Inflammatory macrophage (primary cell): ENCODE measurements around the gene NOTCH3.

Source experiments
- DNase-seq, 2 donors: peaks; one replicate each; pipeline ENCODE4 v3.0.0-alpha.2; 2020 to 2022
- total RNA-seq, 18 experiments: gene quantifications; one replicate each; lab custom pipeline; 2026; ENCODE audit warnings: mixed read lengths in 6 of 18, inconsistent platforms in 2 of 18; lab: John Stamatoyannopoulos, UW

NOTCH3 gene
- 4.0 to 61.9 (median 16.1) reads per million in 18 experiments for total RNA-seq

DNA sequence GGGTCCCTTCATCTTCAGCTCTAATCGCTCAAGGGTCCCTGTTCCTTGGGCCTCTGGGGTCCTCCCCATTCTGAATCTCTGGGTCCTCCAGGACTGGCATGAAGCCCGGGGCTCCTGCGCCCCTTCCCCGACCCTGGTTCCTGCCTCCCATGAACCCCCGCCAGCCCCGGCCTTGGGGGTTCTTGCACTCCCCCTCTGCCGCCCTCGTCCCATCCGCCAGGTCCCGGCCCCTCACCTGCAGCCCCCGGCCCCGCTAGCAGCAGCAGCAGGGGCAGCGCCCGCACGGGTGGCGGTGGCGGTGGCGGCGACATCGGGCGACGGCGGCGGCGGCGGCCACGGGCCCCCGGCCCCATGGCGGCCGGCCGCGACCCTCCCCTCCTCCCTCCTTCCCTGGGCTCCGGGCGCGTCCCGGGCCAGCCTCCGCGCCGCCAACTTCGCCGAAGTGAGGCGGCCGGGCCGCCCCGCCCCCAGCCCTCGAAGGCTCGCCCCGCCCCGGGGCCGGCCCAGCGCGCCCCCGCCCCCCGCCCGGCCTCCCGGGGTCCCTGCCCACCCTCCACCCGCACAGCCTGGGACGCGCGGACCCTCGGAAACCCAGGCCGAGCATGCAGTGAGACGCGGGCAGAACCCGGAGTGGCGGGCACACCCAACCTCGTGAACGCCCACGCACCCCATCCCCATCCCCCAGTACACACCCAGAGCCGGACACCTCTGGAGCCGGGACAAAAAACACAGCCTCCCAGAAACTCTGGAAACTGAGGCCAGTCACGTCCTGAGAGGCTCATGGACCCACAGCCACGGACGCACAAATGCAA, at the start of gene NOTCH3:
Gene NOTCH3 (minus strand): TSS at position 443 of the 812 bp plus-strand sequence. CDS start 90 bp downstream, at position 353.
- no peak for DNase-seq

DNA sequence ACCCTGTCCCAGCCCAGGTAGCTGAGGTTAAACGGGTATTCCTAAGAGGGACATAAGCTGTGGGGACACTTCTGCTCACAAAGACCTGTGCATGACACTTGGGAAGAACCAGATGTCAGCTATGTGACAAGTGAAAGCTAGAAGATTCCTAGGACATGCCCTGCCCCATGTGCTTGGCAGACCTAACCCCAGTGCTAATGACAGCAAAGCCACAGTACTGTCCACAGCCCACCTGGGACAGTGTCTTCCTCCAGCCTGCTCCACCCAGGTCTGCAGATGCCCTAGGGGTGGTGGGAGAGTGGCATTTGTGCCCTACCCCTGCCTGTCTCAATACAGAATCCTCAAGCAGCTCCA, 49.8 kb upstream of the NOTCH3 start:
- DNase-seq = no peak

DNA sequence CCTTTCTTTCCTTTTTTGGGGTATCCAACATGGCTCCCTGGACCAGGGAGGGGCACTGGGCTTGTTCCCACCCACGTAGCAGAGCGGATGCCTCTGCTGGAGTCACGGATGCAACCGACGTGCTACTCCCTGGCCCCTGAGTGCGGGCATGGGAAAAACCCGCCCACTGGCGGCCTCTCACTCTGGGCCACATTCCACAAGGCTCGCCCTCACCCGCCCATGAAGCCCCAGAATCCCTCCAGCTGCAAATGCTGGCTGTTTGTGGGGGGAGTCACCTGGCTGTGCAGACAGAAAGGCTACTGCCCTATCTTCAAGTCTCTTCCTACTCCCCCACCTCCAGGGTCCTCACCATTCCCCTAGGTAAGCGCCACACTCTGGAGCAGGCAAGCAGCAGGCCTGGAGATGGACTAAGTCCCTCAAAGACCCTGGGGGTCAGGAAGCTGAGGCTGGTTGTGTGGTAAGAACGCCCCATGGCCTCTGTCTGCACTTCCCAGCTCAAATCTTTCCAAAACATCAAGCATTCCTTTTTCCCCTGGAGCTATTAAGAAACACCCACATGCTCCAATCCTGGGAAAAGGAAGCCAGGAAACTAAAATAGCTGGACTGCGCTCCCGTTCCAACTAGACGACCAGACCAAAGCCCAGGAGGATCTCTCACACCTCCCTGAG, 49.3 kb upstream of the NOTCH3 start:
- DNase-seq = no peak

DNA sequence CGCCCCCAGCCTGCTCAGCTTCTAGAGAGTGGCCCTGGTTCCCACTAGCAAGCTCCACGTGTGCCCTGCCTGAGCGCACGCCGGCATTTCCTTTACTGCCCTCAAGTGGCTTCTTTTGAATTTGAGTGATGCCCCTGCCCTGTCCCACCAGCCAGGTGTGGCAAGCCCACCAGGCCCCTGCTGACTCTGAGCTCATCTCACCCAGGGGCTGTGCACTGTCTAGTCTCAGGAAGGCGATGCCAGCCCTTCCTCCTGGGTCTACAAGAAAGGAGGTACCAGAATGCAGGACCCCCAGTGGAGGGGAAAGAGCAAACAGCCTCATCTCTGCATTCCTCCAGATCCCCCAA, 48.7 kb upstream of the NOTCH3 start:
- DNase-seq = no peak

DNA sequence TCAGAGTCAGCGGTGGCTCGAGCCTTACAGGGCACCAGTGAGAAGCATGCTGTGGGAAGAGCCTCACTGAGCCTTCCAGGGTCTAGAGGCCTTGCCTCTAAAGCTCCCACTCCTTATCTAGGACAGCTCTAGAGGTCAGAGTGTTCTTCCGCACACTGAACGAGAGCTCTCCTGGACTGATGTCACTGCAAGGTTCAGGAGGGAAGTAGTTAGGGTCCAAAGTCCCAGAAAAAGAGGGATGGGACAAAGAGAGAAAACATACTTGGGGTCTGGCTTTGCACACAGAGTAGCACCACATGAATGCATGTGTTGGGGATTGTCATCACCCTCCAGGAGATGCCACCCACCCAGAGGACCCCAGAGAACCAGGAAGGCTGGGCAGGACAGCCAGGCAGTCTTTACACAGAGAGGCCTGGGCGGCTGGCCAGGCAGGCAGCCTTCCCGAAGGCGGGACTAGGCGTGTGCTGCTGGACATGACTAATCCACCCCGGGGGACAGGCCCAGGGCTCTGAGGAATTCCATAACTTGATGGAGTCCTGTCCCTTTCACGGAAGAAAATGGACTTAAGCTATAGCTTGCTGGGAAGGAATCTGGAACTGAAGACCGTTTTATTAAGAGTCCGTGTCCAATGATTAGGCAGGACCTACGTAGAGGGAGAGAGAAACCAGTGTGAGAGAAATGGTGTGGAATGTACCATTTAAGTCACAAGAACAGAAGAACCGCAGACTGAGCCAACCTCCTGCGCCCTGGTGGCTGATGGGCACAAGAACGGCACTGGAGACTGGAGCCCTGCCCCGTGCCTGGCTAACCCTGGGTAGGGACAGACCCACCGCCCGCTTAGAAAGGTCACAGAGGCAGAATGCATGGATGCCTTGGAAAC, 48.1 kb upstream of the NOTCH3 start:
- DNase-seq = no peak

DNA sequence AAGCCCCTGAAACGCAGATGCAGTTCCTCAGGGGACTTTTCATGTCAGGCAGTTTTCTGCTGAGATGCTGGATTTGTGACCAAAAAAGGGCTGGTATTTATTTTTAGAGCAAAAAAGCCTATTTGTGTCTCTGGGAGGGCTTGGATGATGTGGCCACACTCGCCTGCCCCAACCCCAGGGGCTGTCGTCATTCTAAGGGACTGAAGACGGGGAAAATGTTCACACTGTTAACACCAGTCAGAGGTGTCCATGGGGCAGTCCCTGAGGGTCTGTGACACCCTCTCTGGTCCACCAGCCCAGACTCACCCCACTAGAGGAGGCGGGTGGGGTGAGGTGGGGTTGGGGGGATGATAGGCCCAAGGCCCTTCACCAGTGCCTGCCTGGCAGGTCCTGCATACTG, 47.3 kb upstream of the NOTCH3 start:
- no peak for DNase-seq

DNA sequence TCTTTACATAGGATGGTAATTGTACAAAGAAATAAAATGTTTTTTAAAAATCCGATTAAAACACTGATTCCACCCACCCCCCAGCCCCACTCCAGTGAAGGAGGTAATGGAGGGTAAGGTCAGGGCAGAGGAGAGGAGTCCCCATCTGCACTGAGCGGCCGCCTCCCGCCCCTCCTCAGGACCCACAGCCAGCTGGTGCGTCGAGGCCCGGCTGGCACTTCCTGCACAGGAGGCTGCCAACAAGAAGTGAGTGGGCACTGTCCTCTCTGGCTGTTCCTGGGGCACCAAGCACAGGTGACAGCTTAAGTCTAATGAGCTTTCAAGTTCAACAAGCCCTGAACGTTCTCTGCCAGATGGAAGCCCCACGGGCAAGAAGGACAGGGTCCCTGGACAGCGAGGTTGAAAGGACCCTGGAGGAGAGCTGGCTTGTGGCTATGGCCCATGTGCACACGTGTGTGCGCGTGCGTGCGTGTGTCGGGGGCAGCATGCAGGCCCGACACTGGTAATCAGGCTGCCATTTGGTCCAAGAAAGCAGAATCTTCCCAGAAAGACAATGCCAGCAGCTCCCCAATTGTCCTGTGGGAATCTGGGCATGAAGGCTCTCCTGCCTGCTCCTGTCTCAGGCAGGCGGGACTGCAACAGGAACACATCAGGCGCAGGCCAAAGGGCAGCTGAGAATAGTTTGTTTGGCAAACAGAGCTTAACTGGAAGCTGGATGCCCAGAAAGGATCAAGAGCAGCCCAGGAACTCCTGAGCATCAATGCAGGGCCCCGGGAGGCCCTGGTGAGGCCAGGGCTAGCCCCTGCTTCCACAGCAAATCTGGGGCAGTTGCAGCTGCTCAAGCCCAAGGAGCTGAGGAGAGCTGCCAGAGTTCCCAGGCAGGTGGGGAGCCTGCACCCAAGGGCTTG, 46.6 kb upstream of the NOTCH3 start:
- no peak for DNase-seq

DNA sequence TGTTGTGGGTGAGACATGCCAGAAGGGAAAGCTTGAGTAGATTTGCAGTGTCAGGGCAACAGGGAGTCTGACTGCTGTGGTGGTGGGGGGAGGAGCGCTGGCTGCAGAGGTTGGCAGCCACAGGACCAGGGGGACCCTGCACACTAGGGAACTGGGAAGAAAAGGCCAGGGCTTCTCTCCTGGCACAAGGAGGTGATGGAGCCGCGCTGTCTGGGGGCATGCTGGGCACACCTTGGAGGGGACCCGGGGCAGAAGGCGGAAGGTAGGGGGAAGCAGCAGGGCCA, 45.3 kb upstream of the NOTCH3 start:
- no peak for DNase-seq

DNA sequence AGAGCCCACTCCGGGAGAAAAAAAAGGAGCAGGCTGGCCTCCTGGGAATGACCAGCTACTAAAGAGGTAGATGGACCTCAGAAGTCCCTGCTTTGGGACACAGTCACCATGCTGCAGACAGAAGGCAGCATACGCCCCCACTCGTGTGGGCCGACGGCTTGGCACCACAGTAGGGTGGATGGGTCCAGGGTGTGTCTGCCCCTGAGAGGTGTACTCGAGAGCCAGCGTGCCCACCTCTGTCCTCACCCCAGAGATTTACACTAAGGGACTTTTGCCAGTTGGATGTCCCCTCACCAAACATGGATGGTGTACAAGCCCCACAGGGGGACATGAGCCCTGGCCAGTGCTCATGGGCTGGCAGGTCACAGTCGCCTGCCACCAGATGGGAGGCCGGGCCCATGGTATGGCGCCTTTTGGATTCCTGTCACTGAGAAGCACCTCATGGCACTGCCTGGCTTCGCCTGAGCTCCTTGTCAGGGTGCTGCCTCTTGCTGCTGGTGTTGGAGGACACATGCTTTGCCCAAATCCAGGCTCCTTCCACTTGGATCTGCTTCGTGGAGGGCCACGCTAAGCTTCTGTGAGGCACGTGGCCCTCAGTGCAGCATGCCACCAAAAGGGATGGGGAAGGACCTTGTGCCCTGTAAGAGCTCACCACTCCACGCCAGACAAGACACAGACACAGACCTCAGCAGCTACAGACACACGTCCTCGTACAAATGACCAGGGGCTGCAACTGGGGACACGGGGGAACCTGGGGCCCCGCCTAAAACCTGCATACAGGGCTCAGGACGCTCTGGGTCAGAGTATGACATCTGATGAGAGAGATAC, 44.8 kb upstream of the NOTCH3 start:
- DNase-seq = no peak

DNA sequence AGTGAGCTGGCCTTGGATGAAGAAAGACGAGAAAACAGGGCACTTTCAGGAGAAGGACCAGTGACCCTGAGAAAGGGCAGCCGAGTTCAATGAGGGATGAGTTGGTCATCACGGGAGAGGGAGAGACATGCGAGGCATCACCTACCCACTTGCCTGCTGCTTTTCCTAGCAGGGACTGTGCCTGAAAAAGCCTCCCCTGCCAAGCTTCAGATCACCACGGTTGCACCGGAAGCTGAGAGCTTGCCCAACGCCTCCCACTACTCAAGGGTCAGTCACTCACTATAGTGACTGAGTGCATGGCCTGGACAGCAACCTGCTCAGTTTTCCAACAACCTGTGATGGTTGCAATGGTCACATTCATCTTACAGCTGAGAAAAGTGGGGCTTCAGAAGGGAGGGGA, 44.0 kb upstream of the NOTCH3 start:
- no peak for DNase-seq

DNA sequence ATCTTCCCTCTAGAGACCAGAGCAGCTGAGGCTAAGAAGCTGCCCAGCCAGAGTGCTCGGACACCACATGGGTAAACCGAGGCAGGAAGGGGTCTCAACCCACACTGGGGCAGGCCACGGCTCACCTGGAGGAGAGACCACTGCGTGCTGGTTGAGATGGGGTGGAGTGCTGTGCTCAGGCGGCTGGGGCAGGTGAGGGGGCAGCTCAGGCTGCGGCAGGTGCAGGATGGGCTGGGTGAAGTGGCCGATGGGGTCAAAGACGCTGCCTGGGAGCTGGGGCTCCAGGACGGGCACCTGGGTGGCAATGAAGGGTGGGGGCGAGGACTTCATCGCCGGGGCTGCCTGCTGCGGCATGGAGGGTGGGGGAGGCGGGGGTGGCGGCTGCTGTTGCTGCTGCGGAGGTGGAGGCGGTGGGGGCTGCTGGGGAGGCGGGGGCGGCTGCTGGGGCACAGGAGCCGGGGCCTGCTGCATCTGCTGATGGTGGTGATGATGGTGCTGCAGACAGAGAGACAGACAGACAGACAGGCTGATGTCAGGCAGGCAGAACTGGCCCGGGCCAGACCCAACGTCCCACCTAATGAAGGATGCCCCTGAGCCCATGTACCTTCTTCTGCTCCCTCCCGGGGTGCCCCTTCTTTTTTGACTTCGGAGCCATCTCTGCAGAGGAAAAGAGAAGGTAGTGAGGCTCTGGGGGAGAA, 43.5 kb upstream of the NOTCH3 start:
- no peak for DNase-seq

DNA sequence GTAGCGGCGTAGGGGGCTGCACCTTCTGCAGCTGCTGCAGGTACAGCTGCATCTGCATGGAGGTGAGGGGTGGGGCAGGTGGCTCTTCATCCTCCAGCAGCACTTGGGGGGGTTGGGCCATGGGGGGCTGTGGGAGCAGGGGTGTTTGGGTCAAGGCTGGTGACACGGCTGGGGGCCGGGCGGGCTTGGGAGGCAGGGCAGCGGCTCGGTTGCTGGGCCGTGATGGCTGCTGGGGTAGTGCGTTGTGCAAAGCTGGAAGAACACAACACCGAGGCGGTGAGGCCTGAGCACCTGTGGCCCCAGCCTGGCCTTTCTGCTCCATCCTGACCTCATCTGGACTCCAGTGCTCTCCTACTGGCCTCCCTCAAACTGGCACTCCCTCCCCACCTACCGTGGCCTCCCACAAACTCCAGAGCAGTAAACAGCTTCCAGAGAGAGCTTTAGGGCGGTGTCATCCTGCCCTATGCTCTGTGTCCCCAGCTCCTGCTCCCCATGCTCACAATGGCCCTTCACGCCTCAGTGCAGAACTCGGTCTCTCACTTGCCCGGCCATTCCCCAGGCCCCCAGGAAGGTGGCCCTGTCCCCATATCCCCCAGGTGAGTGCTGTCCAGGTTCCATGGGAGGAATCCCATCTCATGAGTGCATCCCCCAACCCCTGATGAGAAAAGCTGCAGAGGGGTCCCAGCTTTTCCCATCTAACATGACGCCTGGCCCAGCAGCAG, 42.6 kb upstream of the NOTCH3 start:
- DNase-seq = no peak

DNA sequence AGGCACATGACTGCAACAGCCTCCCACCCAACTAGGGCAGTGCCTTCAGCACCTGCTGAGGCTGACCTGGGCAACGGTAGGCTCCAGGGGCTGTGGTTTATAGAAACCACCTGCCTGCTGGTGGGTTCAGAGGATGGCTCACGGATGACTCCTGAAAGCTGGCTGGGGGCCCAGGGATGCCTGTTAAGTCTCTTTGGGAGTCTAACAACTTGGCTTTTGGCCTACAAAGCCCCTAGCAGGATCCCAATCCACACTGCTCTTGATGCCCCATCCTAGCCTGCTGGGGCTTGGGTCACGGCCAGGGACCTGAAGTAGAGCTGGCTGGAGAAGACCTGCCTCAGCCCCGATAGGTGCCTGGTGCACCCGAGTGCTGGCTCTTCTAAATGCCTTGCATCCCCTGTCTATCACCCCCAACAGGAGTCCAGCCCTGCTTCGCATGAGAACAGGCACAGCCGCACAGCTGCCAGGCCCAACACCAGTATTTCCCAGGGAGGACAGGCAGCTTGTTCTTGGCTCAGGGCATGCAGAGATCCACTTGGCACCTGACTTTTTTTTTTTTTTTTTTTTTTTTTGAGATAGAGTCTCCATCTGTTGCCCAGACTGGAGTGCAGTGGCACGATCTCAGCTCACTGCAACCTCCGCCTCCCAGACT, 40.6 kb upstream of the NOTCH3 start:
- DNase-seq = no peak

DNA sequence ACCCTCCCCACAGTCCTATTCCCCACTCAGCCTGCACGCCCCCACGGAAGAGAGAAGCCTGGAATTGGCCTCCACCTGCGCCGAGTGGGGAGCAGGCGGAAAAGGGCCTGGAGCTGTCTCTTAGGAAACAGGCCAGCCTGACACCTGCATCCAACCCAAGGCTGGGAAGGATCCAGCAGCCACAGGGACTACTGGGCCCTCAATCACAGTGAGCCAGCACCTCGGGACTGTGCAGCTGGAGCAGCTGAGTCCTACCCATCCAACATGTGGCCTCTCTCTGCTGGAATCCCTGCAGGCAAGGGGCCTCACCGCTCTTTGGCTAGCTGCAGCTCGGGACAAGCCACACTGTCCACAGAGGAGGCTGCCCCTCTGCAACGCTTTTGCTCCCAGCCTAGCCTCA, 39.7 kb upstream of the NOTCH3 start:
- no peak for DNase-seq

DNA sequence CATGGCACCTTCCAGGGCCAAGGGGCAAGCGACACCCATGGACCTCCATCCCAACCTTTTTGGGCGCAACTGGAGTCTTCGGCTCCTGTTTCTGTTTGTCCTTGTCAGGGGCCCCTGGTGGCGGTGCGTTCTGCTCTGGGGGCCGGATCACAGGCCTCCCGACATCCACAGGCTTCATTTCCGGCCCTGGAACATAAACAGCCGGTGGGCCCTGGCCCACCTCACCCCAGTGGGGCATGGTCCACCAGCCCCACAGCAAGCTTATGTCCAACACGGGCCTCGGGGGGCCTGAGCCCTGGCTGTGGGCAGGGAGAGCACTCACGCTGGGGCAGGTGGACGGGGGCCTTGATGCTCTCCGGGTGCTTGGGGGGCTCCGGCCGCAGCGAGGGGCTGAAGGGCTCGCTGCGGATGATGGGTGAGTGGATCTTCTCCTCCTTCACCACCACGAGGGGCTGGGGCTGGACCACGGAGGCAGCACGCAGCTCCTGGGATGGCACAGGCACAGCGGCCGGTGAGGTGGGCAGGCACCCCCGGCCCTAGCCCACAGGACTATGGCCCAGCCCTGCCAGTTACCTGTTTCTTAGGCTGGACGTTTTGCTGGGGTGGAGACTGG, 38.6 kb upstream of the NOTCH3 start:
- DNase-seq = no peak

DNA sequence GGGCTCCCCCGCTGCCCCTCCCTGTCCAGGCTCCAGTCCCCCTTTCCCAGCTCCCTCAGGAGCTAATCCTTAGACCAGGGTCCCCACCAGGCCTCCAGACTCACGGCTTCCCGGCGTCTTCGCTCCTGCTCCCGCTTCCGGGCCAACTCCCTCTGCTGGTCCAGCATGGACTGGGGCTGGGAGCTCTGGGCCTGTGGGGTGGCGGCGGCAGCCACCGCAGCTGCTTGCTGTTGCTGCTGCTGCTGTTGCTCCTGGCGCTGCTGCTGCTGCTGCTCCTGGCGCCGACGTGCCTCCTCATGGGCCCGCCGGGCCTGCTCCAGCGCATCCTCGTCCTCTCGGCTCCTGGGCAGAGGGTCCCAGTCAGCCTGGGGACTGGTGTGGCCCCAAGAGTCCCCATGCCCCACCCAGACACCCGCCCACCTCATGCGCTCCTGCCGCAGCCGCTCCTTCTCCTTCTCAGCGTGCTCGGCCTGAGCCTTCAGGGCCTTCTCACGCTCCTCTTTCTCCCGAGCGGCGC, 37.9 kb upstream of the NOTCH3 start:
- no peak for DNase-seq

DNA sequence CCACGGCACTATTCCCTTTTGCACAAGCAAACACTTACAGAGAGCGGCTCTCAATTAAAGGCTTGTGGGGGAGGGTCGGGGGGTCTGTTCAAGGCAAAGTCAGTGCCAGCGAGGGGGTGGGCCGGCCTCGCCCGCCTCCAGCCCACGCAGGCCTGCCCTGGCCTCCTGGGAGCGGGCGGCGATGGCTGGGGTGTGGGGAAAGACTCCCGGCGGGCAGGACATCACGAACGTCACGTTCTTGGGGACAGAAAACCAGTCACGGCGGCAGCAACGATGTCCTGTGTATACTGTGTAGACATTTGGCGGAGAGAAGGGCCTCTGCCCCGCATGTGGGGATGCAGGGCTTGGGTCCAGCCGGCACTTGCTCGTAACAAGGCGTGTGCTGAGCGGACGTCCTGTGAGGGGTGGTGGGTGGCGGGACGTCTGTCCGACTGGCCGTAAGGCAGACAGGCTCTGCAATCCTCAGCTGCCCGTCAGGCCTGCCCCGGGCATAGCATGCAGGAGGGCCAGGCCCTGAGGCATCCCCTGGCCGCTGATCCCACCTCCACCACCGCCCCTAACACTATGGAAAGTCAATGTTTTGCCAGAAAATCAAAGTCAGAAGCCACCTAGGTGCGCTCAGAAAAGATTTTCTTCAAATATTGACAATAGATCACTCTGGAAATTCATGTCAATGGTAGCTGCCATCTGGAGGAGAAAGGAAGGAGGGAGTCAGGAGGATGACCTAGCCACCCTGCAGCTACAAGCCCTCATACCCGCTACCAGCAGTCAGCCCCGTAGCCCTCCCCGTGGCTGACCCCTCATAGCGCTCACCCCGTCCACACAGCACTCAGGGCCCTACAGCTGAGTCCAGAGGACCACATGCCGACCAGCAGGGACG, 37.2 kb upstream of the NOTCH3 start:
- no peak for DNase-seq

DNA sequence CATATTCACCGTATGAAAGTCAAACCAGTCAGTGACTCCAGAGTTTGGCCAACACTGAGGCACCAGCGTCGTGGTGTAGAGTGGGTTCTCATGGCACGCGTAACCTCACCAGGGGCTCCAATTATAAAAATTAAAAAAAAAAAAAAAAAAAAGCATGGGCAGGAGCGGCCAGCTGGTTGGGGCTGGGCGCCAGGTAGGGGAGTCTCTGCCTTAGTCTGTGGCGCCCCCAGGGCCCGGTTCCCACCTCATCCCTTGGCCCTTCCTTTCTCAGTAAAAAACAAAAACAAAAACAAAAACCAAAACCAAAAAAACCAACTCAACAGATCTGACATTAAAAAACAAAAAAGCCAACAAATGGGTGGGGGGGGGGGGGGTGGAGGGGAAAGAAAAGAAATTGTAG, 36.1 kb upstream of the NOTCH3 start:
- no peak for DNase-seq
